Gastrocnemius medialis (tissue), 4 donors: Measurements from ENCODE around the gene PRCC.

Source experiments
- CTCF ChIP-seq, 5 experiments: fragments of 450-650 bp in 3 of 5; fragments of 200-600 bp in 2 of 5; sonication (generic) in 2 of 5; IDR thresholded peaks in 4 of 5; conservative IDR thresholded peaks in 1 of 5; 1 replicate in 4 of 5; 2 replicates in 1 of 5; pipeline ENCODE4 v1.5.1; 2016 to 2019; ENCODE audit warnings: antibody characterized with exemption in 5 of 5, mild to moderate bottlenecking in 3 of 5, moderate library complexity in 3 of 5
- POLR2A ChIP-seq, 2 donors: fragments of 450-650 bp; IDR thresholded peaks; one replicate each; pipeline ENCODE4 v1.6.1; 2017; ENCODE audit warnings: antibody characterized with exemption in 2 of 2, mild to moderate bottlenecking in 2 of 2, moderate library complexity in 2 of 2

- TF ChIP-seq POLR2A (IDR thresholded peaks at IDR 0.05) (no peak), CTCF (IDR thresholded peaks at IDR 0.05 in 4 of 5, conservative IDR thresholded peaks at IDR 0.05 in 1 of 5) (no peak)
These were observed 13.1 kb upstream of the PRCC start for GRCh38 chr1:156754219-156754618.
